Measurements from ENCODE around the gene VPS35L.
"Not testable (repeated sequence)": the region's sequence is repeated elsewhere in the genome, so short reads cannot be mapped to it uniquely, and the experiment has no call there.

DNA sequence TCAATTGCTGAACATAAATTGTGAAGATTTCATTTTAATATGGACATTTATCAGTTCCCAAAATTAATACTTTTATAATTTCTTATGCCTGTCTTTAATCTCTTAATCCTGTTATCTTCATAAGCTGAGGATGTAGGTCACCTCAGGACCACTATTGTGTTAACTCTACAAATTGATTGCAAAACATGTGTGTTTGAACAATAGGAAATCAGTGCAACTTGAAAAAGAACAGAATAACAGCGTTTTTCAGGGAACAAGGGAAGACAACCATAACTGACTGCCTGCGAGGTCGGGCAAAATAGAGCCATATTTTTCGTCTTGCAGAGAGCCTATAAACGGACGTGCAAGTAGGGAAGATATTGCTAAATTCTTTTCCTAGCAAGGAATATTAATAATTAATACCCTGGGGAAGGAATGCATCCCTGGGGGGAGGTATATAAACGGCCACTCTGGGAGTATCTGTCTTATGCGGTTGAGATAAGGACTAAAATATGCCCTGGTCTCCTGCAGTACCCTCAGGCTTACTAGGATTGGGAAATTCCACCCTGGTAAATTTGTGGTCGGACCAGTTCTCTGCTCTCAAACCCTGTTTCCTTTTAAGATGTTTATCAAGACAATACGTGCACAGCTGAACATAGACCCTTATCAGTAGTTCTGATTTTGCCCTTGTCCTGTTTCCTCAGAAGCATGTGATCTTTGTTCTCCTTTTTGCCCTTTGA, 12.1 kb upstream of the VPS35L start:
- TF ChIP-seq CTCF, POLR2A (IDR thresholded peaks at IDR 0.05): not testable (repeated sequence)

Measured in prostate gland (tissue), 2 donors.